Cerebellar nuclear complex (tissue), 1 donor: ENCODE data around the gene ELMO1.

Experiments used
- DNase-seq, 2 experiments: peaks; one replicate each; lab custom pipeline; 2025; lab: John Stamatoyannopoulos, UW

The ELMO1 gene

GRCh38 chr7:37096341-37096740 is 352.3 kb downstream of the ELMO1 start:
- no peak for DNase-seq

- DNase-seq = no peak
Observed at GRCh38 chr7:37095122-37095521, 353.5 kb downstream of the ELMO1 start.

- no peak for DNase-seq
Observed at GRCh38 chr7:37093257-37093656, 355.4 kb downstream of the ELMO1 start.

- DNase-seq = no peak
Observed at GRCh38 chr7:37092548-37092947, 356.1 kb downstream of the ELMO1 start.

- DNase-seq = no peak
Observed at GRCh38 chr7:37089972-37090371, 358.7 kb downstream of the ELMO1 start.

- DNase-seq = no peak
Observed at GRCh38 chr7:37085600-37085999, 363.1 kb downstream of the ELMO1 start.

- DNase-seq = no peak
Observed at GRCh38 chr7:37084303-37084702, 364.4 kb downstream of the ELMO1 start.

GRCh38 chr7:37083311-37084096 is 365.2 kb downstream of the ELMO1 start:
- DNase-seq = peak; percentile 9 to 53

- no peak for DNase-seq
Observed at GRCh38 chr7:37081436-37081835, 367.2 kb downstream of the ELMO1 start.

- no peak for DNase-seq
Observed at GRCh38 chr7:37079420-37079819, 369.2 kb downstream of the ELMO1 start.

- no peak for DNase-seq
Observed at GRCh38 chr7:37076668-37077067, 372.0 kb downstream of the ELMO1 start.

- no peak for DNase-seq
Observed at GRCh38 chr7:37074370-37074769, 374.3 kb downstream of the ELMO1 start.

GRCh38 chr7:37071124-37071523 is 377.5 kb downstream of the ELMO1 start:
- DNase-seq = no peak

- DNase-seq = no peak
Observed at GRCh38 chr7:37070471-37070870, 378.2 kb downstream of the ELMO1 start.

GRCh38 chr7:37070031-37070430 is 378.6 kb downstream of the ELMO1 start:
- no peak for DNase-seq

GRCh38 chr7:37069336-37069735 is 379.3 kb downstream of the ELMO1 start:
- DNase-seq = no peak

GRCh38 chr7:37068902-37069301 is 379.8 kb downstream of the ELMO1 start:
- no peak for DNase-seq

- no peak for DNase-seq
Observed at GRCh38 chr7:37068038-37068437, 380.6 kb downstream of the ELMO1 start.

- no peak for DNase-seq
Observed at GRCh38 chr7:37065779-37066271, 382.8 kb downstream of the ELMO1 start.

- no peak for DNase-seq
Observed at GRCh38 chr7:37062560-37062859, 386.2 kb downstream of the ELMO1 start.

GRCh38 chr7:37061849-37062559 is 386.7 kb downstream of the ELMO1 start:
- DNase-seq = no peak

GRCh38 chr7:37056234-37056912 is 392.3 kb downstream of the ELMO1 start:
- DNase-seq = no peak
